Tibial nerve (tissue), 4 donors: ENCODE data around the gene TCEANC. TPM values are rescaled to one million over a fixed set of nuclear protein-coding genes. Genes with fewer than 3 reads are reported as not detected.

Source experiments
- DNase-seq, 2 donors: peaks; one replicate each; pipeline ENCODE4 v3.0.0-alpha.2; 2019; ENCODE audit warnings: low spot score in 2 of 2
- H3K27ac ChIP-seq, 4 donors: fragments of 200-600 bp; sonication (generic) in 3 of 4; one replicate each; pipeline ENCODE4 v1.5.1; 2017 to 2019; ENCODE audit warnings: mild to moderate bottlenecking in 1 of 4
- H3K27me3 ChIP-seq, 2 donors: fragments of 200-600 bp; sonication (generic) in 1 of 2; one replicate each; pipeline versions ENCODE4 v1.5.1 to v1.6.0; 2017 to 2019
- H3K36me3 ChIP-seq, 3 donors: fragments of 200-600 bp; sonication (generic); one replicate each; pipeline ENCODE4 v1.5.1; 2018 to 2019
- H3K4me1 ChIP-seq, 4 donors: fragments of 200-600 bp; sonication (generic) in 3 of 4; one replicate each; pipeline ENCODE4 v1.5.1; 2017 to 2019
- H3K4me3 ChIP-seq, 4 donors: fragments of 200-600 bp; sonication (generic) in 3 of 4; one replicate each; pipeline ENCODE4 v1.5.1; 2017 to 2019; ENCODE audit warnings: mild to moderate bottlenecking in 1 of 4, moderate library complexity in 1 of 4
- H3K9me3 ChIP-seq, 4 donors: fragments of 200-600 bp; sonication (generic) in 3 of 4; one replicate each; pipeline ENCODE4 v1.5.1; 2017 to 2019
- EP300 ChIP-seq, 2 donors: sonication (generic); formaldehyde crosslinking; IDR thresholded peaks; one replicate each; pipeline ENCODE4 v1.6.1; 2017; ENCODE audit warnings: antibody characterized with exemption in 2 of 2, mild to moderate bottlenecking in 1 of 2
- POLR2A ChIP-seq, 2 donors: fragments of 450-650 bp; IDR thresholded peaks; one replicate each; pipeline ENCODE4 v1.6.1; 2017; ENCODE audit warnings: antibody characterized with exemption in 2 of 2, mild to moderate bottlenecking in 2 of 2, moderate library complexity in 2 of 2
- WGBS, 2 donors: methylation state at CpG; one replicate each; pipeline ENCODE4 v1.1.5; 2018; 5-methylcytosine and 5-hydroxymethylcytosine counted together
- total RNA-seq, 4 donors: library from RNA; depleted of rRNA; stranded (reverse); fragments of >200 nt; gene quantifications; one replicate each; pipeline ENCODE4 v1.1.0, GENCODE V29; 2016
- TF ChIP-seq, protein P1 (sequence below), 5 experiments: fragments of 200-600 bp in 3 of 5; fragments of 450-650 bp in 2 of 5; sonication (generic) in 3 of 5; IDR thresholded peaks; one replicate each; pipeline ENCODE4 v1.5.1; 2016 to 2019; ENCODE audit warnings: antibody characterized with exemption in 5 of 5, mild to moderate bottlenecking in 3 of 5, moderate library complexity in 2 of 5

TCEANC gene
- total RNA-seq, 4 donors from 2014 or later, result 2.9 to 6.1 (median 5.0) TPM

DNA sequence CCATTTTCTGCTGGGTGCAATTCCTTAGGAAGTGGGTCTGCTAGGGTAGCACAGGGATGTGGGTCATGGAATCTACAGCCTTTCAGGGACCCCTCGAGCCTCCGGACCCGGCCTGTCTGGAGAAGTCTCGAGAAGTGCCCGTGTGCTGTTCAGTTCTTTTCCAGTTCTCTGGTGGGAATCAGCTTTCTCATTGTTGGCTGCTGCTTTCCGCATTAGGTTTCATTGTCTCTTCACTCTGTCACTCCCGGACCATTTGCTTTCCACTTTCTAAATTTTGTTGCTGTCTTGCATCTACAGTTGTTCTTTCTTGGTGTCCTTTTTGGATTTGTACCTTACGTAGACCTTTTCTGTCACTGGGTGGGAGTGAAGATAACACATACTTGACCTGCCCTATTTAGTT lies 42.0 kb downstream of the TCEANC start:
- TF ChIP-seq POLR2A (IDR thresholded peaks at IDR 0.05) (no peak), EP300 (IDR thresholded peaks at IDR 0.05) (no peak)
- TF ChIP-seq, protein P1, sequence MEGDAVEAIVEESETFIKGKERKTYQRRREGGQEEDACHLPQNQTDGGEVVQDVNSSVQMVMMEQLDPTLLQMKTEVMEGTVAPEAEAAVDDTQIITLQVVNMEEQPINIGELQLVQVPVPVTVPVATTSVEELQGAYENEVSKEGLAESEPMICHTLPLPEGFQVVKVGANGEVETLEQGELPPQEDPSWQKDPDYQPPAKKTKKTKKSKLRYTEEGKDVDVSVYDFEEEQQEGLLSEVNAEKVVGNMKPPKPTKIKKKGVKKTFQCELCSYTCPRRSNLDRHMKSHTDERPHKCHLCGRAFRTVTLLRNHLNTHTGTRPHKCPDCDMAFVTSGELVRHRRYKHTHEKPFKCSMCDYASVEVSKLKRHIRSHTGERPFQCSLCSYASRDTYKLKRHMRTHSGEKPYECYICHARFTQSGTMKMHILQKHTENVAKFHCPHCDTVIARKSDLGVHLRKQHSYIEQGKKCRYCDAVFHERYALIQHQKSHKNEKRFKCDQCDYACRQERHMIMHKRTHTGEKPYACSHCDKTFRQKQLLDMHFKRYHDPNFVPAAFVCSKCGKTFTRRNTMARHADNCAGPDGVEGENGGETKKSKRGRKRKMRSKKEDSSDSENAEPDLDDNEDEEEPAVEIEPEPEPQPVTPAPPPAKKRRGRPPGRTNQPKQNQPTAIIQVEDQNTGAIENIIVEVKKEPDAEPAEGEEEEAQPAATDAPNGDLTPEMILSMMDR (IDR thresholded peaks at IDR 0.05), result no peak
- WGBS, 2 donors, result 53 to 63% methylated on average over 6 to 8 of the region's 8 CpGs
- H3K4me1 ChIP-seq, result peaks cover 0 to 70% (median 35%) of the 10 kb centered on the region in 4 donors
- no peaks in the 10 kb centered on the region for H3K27me3 ChIP-seq
- no peaks in the 10 kb centered on the region for H3K9me3 ChIP-seq
- DNase-seq, result no peak
- H3K36me3 ChIP-seq, result no peaks in the 10 kb centered on the region
- no peak overlapping the region for H3K4me3 ChIP-seq
- H3K27ac ChIP-seq, result peak overlapping the region in 2 of 4 donors; percentile 33 to 71

DNA sequence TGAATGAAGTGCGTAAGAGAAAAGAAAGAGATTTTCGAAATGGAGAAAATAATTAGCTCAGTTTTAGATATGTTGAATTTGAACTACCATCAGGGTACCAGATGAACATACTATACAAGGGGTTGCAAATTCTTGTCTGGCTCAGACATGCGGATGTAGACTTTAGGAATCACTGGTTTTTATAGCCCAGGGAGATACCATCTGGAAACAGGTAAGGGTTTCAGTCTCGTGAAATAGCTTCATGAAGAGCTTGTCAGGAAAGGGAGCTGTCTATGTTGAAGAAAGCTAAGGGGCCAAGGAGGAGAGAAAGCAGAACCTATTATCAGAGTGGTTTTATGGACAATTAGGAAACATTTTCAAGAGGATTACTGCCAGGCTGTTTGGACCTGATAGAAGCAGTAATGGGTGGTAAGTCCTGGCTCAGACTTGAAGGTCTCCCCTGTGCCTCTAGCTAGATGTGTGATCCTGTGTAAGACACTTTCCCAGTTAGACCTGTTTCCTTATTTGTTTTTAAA lies 42.7 kb downstream of the TCEANC start:
- DNase-seq, result no peak
- WGBS, 2 donors, result 91 to 92% methylated on average over 3 to 4 of the region's 4 CpGs
- TF ChIP-seq POLR2A (IDR thresholded peaks at IDR 0.05), result no peak
- TF ChIP-seq EP300 (IDR thresholded peaks at IDR 0.05), result no peak
- TF ChIP-seq, protein P1 (IDR thresholded peaks at IDR 0.05), result no peak
- H3K27ac ChIP-seq, result no peak overlapping the region
- H3K36me3 ChIP-seq, result no peaks in the 10 kb centered on the region
- no peaks in the 10 kb centered on the region for H3K9me3 ChIP-seq
- no peak overlapping the region for H3K4me3 ChIP-seq
- H3K27me3 ChIP-seq, result no peaks in the 10 kb centered on the region
- peaks cover 0 to 67% (median 33%) of the 10 kb centered on the region in 4 donors for H3K4me1 ChIP-seq

DNA sequence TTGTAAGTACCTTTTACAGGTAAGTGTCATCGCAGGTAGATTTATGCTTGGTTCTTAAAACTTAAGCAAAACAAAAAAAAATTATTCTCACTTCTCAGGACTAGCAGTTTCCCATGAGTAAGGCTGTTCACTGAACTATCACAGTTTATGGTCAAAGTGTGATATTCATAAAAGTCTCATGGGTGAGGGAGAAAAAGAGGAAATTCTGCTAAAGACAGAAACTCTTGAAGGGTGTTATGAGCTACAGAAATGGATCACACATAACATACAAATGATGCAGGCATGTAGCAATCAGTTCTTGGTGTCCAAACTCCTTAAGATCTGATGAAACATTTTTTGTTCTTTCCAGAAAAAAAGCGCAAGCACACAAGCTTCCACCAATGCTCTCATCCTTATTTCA lies 44.5 kb downstream of the TCEANC start:
- Histone ChIP-seq H3K36me3 (no peaks in the 10 kb centered on the region), H3K4me1 (peaks cover 0 to 71% (median 25%) of the 10 kb centered on the region in 4 donors), H3K27ac (no peak overlapping the region), H3K9me3 (no peaks in the 10 kb centered on the region), H3K4me3 (no peak overlapping the region), H3K27me3 (no peaks in the 10 kb centered on the region)
- WGBS, 2 donors, result 88 to 93% methylated on average over 2 of the region's 2 CpGs
- DNase-seq, result no peak
- TF ChIP-seq POLR2A (IDR thresholded peaks at IDR 0.05) (no peak), EP300 (IDR thresholded peaks at IDR 0.05) (no peak)
- TF ChIP-seq, protein P1 (IDR thresholded peaks at IDR 0.05), result no peak

DNA sequence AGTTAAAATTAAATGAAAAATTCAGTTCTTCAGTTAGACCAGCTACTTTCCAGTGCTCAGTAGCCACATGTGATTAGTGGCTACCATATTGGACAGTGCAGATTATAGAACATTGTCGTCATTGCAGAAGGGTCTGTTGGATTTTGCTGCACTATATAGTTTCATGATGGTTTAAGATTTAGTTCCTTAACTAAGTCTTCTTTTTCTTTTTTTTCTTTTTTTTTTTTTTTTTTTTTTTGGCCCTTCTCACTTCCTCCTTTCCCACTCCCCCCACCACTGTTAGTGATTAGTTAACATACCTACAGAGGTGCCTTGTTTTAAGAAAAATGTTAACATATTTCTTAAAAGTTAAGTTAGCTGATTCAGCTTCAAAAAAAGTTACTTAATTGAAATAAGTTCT lies 45.0 kb downstream of the TCEANC start:
- Histone ChIP-seq H3K27me3 (no peaks in the 10 kb centered on the region), H3K27ac (no peak overlapping the region), H3K9me3 (no peaks in the 10 kb centered on the region), H3K4me3 (no peak overlapping the region), H3K36me3 (no peaks in the 10 kb centered on the region), H3K4me1 (peaks cover 0 to 68% (median 25%) of the 10 kb centered on the region in 4 donors)
- no peak for TF ChIP-seq POLR2A (IDR thresholded peaks at IDR 0.05)
- TF ChIP-seq EP300 (IDR thresholded peaks at IDR 0.05), result no peak
- TF ChIP-seq, protein P1 (IDR thresholded peaks at IDR 0.05), result no peak
- DNase-seq, result no peak
- WGBS, 2 donors, result 85 to 100% methylated on average over 1 of the region's 1 CpG

DNA sequence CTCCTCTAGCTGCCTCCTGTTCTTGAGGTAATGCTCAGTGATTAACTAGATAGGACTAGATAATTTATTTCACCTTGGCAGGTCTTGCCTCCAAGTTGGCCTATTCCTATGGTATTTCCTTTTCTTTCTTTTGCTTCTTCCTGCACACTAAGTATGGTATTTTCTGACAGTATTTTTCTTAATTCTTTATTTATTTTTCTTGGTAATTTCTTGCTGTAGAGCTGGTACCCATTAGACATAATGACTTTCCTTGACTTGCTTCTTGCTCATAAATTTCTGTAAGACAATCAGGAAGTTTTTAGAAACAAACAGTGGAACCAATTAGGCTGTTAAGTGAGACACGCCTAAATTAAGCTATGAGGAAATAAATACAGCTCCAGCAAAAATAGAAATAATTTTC lies 45.5 kb downstream of the TCEANC start:
- Histone ChIP-seq H3K9me3 (no peaks in the 10 kb centered on the region), H3K27me3 (no peaks in the 10 kb centered on the region), H3K36me3 (no peaks in the 10 kb centered on the region), H3K27ac (no peak overlapping the region), H3K4me1 (peaks cover 0 to 67% (median 22%) of the 10 kb centered on the region in 4 donors), H3K4me3 (no peak overlapping the region)
- TF ChIP-seq EP300 (IDR thresholded peaks at IDR 0.05), result no peak
- TF ChIP-seq, protein P1 (IDR thresholded peaks at IDR 0.05), result no peak
- no peak for TF ChIP-seq POLR2A (IDR thresholded peaks at IDR 0.05)
- 60 to 74% methylated on average over 1 of the region's 1 CpG for WGBS, 2 donors
- no peak for DNase-seq
